Adrenal gland (tissue), 12 donors: ENCODE results near the gene SECISBP2. TPM values are rescaled to one million over a fixed set of nuclear protein-coding genes. Genes with fewer than 3 reads are reported as not detected.
A peak's percentile ranks its signal among the peaks of the same experiment; 100 is the strongest.

Experiments
- DNase-seq, 7 donors: peaks; one replicate each; pipeline ENCODE4 v3.0.0-alpha.2; 2019 to 2020
- H3K27ac ChIP-seq, 5 donors: fragments of 200-600 bp; sonication (generic) in 4 of 5; 1 replicate in 3 of 5; 2 replicates in 2 of 5; pipeline versions ENCODE4 v1.5.1 to v1.8.0; 2016 to 2020; ENCODE audit warnings: mild to moderate bottlenecking in 1 of 5
- H3K27me3 ChIP-seq: fragments of 200-600 bp; 2 replicates; pipeline ENCODE4 v1.8.0; 2021
- H3K36me3 ChIP-seq, 2 donors: fragments of 200-600 bp; replicated peaks in 1 of 2; 1 replicate in 1 of 2; 2 replicates in 1 of 2; pipeline versions ENCODE4 v1.5.1 to v1.8.0; 2018 to 2022
- H3K4me1 ChIP-seq, 2 donors: fragments of 200-600 bp; replicated peaks in 1 of 2; 1 replicate in 1 of 2; 2 replicates in 1 of 2; pipeline versions ENCODE4 v1.5.1 to v1.8.0; 2018 to 2021
- H3K4me3 ChIP-seq, 4 donors: fragments of 200-600 bp; sonication (generic) in 3 of 4; one replicate each; pipeline ENCODE4 v1.5.1; 2016 to 2018
- H3K9me3 ChIP-seq, 3 donors: fragments of 200-600 bp; sonication (generic) in 1 of 3; replicated peaks in 1 of 3; 1 replicate in 2 of 3; 2 replicates in 1 of 3; pipeline versions ENCODE4 v1.5.1 to v1.8.0; 2016 to 2021
- CTCF ChIP-seq, 6 experiments: fragments of 450-650 bp in 4 of 6; fragments of 200-600 bp in 2 of 6; sonication (generic) in 1 of 6; IDR thresholded peaks; 1 replicate in 5 of 6; 2 replicates in 1 of 6; pipeline versions ENCODE4 v1.5.1 to v1.8.0; 2016 to 2021; ENCODE audit warnings: antibody characterized with exemption in 6 of 6, mild to moderate bottlenecking in 2 of 6, moderate library complexity in 1 of 6
- POLR2A ChIP-seq, 2 donors: fragments of 450-650 bp; IDR thresholded peaks; one replicate each; pipeline ENCODE4 v1.6.1; 2017; ENCODE audit warnings: antibody characterized with exemption in 2 of 2, mild to moderate bottlenecking in 2 of 2, moderate library complexity in 1 of 2
- WGBS, 4 donors: extraction: QIAGEN DNeasy Blood & Tissue Kit in 2 of 4; methylation state at CpG; one replicate each; pipeline versions ENCODE4 v1.1.5 to v1.1.7; 2013 to 2017; 5-methylcytosine and 5-hydroxymethylcytosine counted together
- intact Hi-C, 2 donors: fragments of 100-400 bp; cut with DNase I; formaldehyde crosslinking; loops; one replicate each; pipeline versions ENCODE4 v1.14.1 to v1.15.0; 2022 to 2023
- polyA plus RNA-seq, 3 donors: library from polyadenylated mRNA; stranded (reverse); fragments of 200-250 nt in 2 of 3; fragments of 350-450 nt in 1 of 3; fragmentation: Illumina TruSeq in 1 of 3; extraction: RNeasy Lipid Tissue Mini Kit (QIAGEN cat#74804) in 1 of 3; gene quantifications; one replicate each; pipeline ENCODE4 v1.2.3, GENCODE V29; 2013 to 2014
- total RNA-seq, 9 donors: library from RNA; depleted of rRNA in 4 of 9; stranded (reverse); fragments of >200 nt in 4 of 9; fragments of 120-200 nt in 1 of 9; fragmentation: NEBNext Ultra II Directional in 1 of 9; extraction: Animal tissue kit (Norgen Biotek cat#: 25700) in 1 of 9; gene quantifications; one replicate each; pipeline versions ENCODE4 v1.1.0 to v1.2.4, GENCODE V29; 2013 to 2023
- donor health status: healthy with polysubstance abuse.
- donor health status: Bipolar disorder and iron deficiency.
- donor health status: DM: yes; HTN: yes; CAD: no.
- donor health status: DM: no; HTN: no; CAD: no.
- donor health status: DM: no; HTN: no; CAD: no.
- donor health status: DM: yes; HTN: yes; CAD: no.

SECISBP2 gene
- total and polyA plus RNA-seq, 12 donors: 31.7 to 76.1 (median 46.8) TPM

- DNase-seq: peak in 1 of 7 donors; percentile 3
- H3K4me1 ChIP-seq: peaks cover 22 to 27% of the 10 kb centered on the region in 2 donors
- intact Hi-C loops: loop anchor here in 1 of 2 donors (10.0 kb wide), 1 partner anchor 195 kb away; no protein-coding TSS in a partner anchor
- no peaks in the 10 kb centered on the region for H3K27me3 ChIP-seq
- H3K36me3 ChIP-seq: peaks cover 0 to 84% of the 10 kb centered on the region in 2 donors
- WGBS, 4 donors: 90 to 97% (median 96%) methylated on average over 2 to 6 of the region's 6 CpGs
- H3K27ac ChIP-seq: no peak overlapping the region
- TF ChIP-seq POLR2A (IDR thresholded peaks at IDR 0.05): no peak
- no peak for TF ChIP-seq CTCF (IDR thresholded peaks at IDR 0.05)
- H3K4me3 ChIP-seq: no peak overlapping the region
- no peaks in the 10 kb centered on the region for H3K9me3 ChIP-seq
Observed at GRCh38 chr9:89349607-89350006, 31.3 kb downstream of the SECISBP2 start.

GRCh38 chr9:89350988-89351557 is 32.8 kb downstream of the SECISBP2 start:
- TF ChIP-seq POLR2A (IDR thresholded peaks at IDR 0.05): no peak
- no peak for TF ChIP-seq CTCF (IDR thresholded peaks at IDR 0.05)
- no peaks in the 10 kb centered on the region for H3K9me3 ChIP-seq
- H3K36me3 ChIP-seq: peaks cover 0 to 82% of the 10 kb centered on the region in 2 donors
- intact Hi-C loops: loop anchor here in 1 of 2 donors (10.0 kb wide), 1 partner anchor 194 kb away; no protein-coding TSS in a partner anchor
- WGBS, 4 donors: 63 to 72% (median 68%) methylated on average over 2 of the region's 2 CpGs
- H3K4me3 ChIP-seq: no peak overlapping the region
- no peaks in the 10 kb centered on the region for H3K27me3 ChIP-seq
- no peak for DNase-seq
- peak overlapping the region in 1 of 5 donors; percentile 61 for H3K27ac ChIP-seq
- peaks cover 22 to 27% of the 10 kb centered on the region in 2 donors for H3K4me1 ChIP-seq

GRCh38 chr9:89351584-89352300 is 33.4 kb downstream of the SECISBP2 start:
- Histone ChIP-seq H3K4me3 (no peak overlapping the region), H3K4me1 (peaks cover 22 to 27% of the 10 kb centered on the region in 2 donors), H3K27me3 (no peaks in the 10 kb centered on the region), H3K36me3 (peaks cover 0 to 82% of the 10 kb centered on the region in 2 donors), H3K27ac (peak overlapping the region in 4 of 5 donors; percentile 19 to 61 (median 57)), H3K9me3 (no peaks in the 10 kb centered on the region)
- intact Hi-C loops: loop anchor here in 1 of 2 donors (10.0 kb wide), 1 partner anchor 193 kb away; no protein-coding TSS in a partner anchor
- TF ChIP-seq CTCF (IDR thresholded peaks at IDR 0.05) (no peak), POLR2A (IDR thresholded peaks at IDR 0.05) (no peak)
- 55 to 71% (median 60%) methylated on average over 6 of the region's 6 CpGs for WGBS, 4 donors
- DNase-seq: peak in 3 of 7 donors; percentile 66 to 78 (median 68)

GRCh38 chr9:89352451-89352850 is 34.2 kb downstream of the SECISBP2 start:
- DNase-seq: peak in 6 of 7 donors; percentile 67 to 84 (median 74)
- WGBS, 4 donors: 11 to 29% (median 21%) methylated on average over 3 of the region's 3 CpGs

More at GRCh38 chr9:89352451-89352850, 34.2 kb downstream of the SECISBP2 start:
- Histone ChIP-seq H3K27ac (peak overlapping the region; percentile 19 to 67 (median 61)), H3K27me3 (no peaks in the 10 kb centered on the region), H3K4me3 (no peak overlapping the region), H3K4me1 (peaks cover 22 to 27% of the 10 kb centered on the region in 2 donors), H3K9me3 (no peaks in the 10 kb centered on the region), H3K36me3 (peaks cover 0 to 83% of the 10 kb centered on the region in 2 donors)
- TF ChIP-seq CTCF (IDR thresholded peaks at IDR 0.05): no peak
- TF ChIP-seq POLR2A (IDR thresholded peaks at IDR 0.05): no peak
- intact Hi-C loops: loop anchor here in 1 of 2 donors (10.0 kb wide), 1 partner anchor 192 kb away; no protein-coding TSS in a partner anchor
